Ectodermal cell (in vitro differentiated cells): Measurements from ENCODE around the gene FRMD1.

Experiments
- H3K27ac ChIP-seq: 2 replicates; pipeline ENCODE4 v1.7.0; 2013; ENCODE audit warnings: mild to moderate bottlenecking, low read depth, low read length; ENCODE audit not compliant: insufficient read depth, poor library complexity, severe bottlenecking
- H3K27me3 ChIP-seq: 2 replicates; pipeline ENCODE4 v1.7.0; 2013; ENCODE audit warnings: mild to moderate bottlenecking, low read length; ENCODE audit not compliant: insufficient read depth, control insufficient read depth, poor library complexity, severe bottlenecking
- H3K36me3 ChIP-seq: one replicate; pipeline ENCODE4 v1.7.0; 2013; ENCODE audit warnings: low read length; ENCODE audit not compliant: control insufficient read depth, insufficient read depth
- H3K4me1 ChIP-seq: one replicate; pipeline ENCODE4 v1.7.0; 2013; ENCODE audit warnings: low read length; ENCODE audit not compliant: control insufficient read depth, insufficient read depth
- H3K4me3 ChIP-seq: 2 replicates; pipeline ENCODE4 v1.7.0; 2013; ENCODE audit warnings: low read depth, low read length, control low read depth; ENCODE audit not compliant: insufficient read depth
- H3K9me3 ChIP-seq: 2 replicates; pipeline ENCODE4 v1.7.0; 2013; ENCODE audit warnings: mild to moderate bottlenecking, low read length, moderate library complexity; ENCODE audit not compliant: control insufficient read depth
- WGBS, 2 experiments: methylation state at CpG; one replicate each; pipeline ENCODE4 v1.1.7; 2013; ENCODE audit warnings: missing lambda C conversion rate in 2 of 2; 5-methylcytosine and 5-hydroxymethylcytosine counted together

FRMD1 gene

GRCh38 chr6:168016176-168016620, 62.8 kb downstream of the FRMD1 start:
- Histone ChIP-seq H3K4me1 (no peaks in the 10 kb centered on the region), H3K9me3 (no peaks in the 10 kb centered on the region)
- WGBS, 2 experiments, result 92 to 93% methylated on average over 18 of the region's 18 CpGs

DNA sequence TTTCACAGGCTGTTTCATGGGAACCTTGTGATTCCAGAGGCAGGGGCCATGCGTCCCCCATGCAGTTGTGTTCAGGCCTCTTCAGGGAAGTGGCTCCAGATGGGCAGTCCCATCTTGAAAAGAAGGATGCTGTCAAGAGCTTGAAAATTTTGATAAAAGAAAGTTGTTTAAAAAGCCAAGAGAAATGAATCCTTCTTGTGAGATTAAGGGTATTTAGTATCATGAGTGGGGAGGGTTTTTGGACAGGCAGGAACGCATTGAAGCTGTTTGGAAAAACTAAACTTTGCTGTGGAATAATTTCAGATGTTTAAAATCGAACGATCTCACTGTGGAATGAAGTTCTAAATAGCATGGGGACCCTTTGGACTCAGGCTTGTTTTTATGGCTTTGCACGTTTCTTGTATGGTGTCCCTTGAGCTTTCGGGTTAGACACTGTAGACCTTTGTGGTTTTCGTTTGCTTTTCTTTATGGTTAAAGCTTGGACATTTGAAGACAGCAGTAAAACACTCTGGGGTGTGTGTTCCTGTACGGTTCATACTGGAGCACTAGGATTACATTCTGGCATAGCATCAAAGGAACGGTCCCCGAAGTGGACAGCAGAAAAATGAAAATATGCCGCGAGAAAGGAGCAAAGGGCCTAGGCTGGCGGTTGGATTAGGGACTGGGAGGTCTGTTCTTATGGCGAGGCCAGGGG, 63.4 kb downstream of the FRMD1 start:
- no peak overlapping the region for H3K27ac ChIP-seq
- no peaks in the 10 kb centered on the region for H3K4me1 ChIP-seq
- H3K27me3 ChIP-seq, result no peaks in the 10 kb centered on the region
- H3K36me3 ChIP-seq, result peaks cover 3% of the 10 kb centered on the region
- WGBS, 2 experiments, result 91 to 93% methylated on average over 14 of the region's 14 CpGs
- H3K4me3 ChIP-seq, result no peak overlapping the region
- H3K9me3 ChIP-seq, result no peaks in the 10 kb centered on the region

More at GRCh38 chr6:168016176-168016620, 62.8 kb downstream of the FRMD1 start:
- no peak overlapping the region for H3K4me3 ChIP-seq
- peaks cover 3% of the 10 kb centered on the region for H3K36me3 ChIP-seq
- no peaks in the 10 kb centered on the region for H3K27me3 ChIP-seq
- no peak overlapping the region for H3K27ac ChIP-seq

- 88 to 94% methylated on average over 4 of the region's 4 CpGs for WGBS, 2 experiments
Measured at GRCh38 chr6:168015009-168015408, 64.0 kb downstream of the FRMD1 start.

DNA sequence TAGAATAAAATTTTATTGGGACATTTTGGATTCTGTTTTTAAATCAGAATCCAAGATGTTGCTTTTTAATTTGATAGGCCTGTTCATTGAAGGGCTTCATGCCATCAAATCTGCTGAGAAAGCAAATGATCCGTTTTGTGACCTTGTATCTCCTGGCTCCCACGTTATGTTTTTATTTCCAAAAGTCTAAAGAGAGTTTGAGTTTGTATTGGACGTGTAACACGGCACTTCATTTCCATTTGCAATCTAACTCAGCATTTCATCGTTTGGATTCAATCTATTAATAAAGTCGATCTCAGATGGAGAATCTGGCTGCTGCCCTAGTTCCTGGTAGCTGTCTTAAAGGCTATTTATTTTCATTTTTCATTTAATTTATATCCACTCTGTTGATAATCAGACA, 64.6 kb downstream of the FRMD1 start:
- Histone ChIP-seq H3K4me1 (no peaks in the 10 kb centered on the region), H3K27ac (no peak overlapping the region), H3K36me3 (peaks cover 3% of the 10 kb centered on the region), H3K9me3 (no peaks in the 10 kb centered on the region), H3K27me3 (no peaks in the 10 kb centered on the region), H3K4me3 (no peak overlapping the region)
- WGBS, 2 experiments, result 86 to 93% methylated on average over 6 of the region's 6 CpGs

More at GRCh38 chr6:168015009-168015408, 64.0 kb downstream of the FRMD1 start:
- no peaks in the 10 kb centered on the region for H3K9me3 ChIP-seq
- H3K27ac ChIP-seq, result no peak overlapping the region
- no peaks in the 10 kb centered on the region for H3K27me3 ChIP-seq
- no peaks in the 10 kb centered on the region for H3K4me1 ChIP-seq
- H3K4me3 ChIP-seq, result no peak overlapping the region
- H3K36me3 ChIP-seq, result peaks cover 3% of the 10 kb centered on the region

DNA sequence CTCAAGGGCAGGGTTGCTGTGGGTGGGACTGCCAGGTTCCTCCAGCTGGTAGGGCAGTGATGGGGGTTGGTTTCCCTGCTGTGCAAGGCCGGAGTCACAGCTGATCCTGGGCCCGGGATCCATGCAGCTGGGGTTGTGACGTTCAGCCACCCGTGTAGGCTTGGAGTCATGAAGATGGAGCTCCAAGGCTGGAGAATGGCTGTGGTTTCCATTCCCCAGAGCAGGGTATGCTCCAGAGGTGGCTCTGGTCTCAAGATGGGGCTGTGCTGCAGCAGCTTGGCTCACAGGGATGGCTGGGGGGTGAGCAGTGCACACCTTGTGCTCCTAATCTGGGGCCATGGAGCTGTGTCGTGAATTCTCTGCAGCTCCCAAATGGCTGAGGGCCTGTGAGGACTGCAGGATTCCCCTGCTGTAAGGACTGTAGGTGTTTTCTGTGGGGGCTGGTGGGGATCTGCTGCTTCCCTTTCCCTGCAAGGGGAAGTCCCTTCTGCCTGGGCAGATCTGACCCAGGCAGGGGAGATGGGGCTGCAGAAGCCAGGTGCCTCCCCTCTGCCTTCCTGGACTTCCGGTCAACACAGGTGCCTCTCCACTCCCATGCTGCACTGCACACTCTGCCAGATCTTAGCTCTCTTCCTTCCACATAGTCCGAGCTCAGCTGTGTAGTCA, 65.6 kb downstream of the FRMD1 start:
- peaks cover 3% of the 10 kb centered on the region for H3K36me3 ChIP-seq
- no peak overlapping the region for H3K27ac ChIP-seq
- no peaks in the 10 kb centered on the region for H3K9me3 ChIP-seq
- H3K4me3 ChIP-seq, result no peak overlapping the region
- H3K4me1 ChIP-seq, result no peaks in the 10 kb centered on the region
- no peaks in the 10 kb centered on the region for H3K27me3 ChIP-seq
- WGBS, 2 experiments, result 86 to 89% methylated on average over 7 of the region's 7 CpGs

GRCh38 chr6:168012431-168013249, 66.4 kb downstream of the FRMD1 start:
- no peaks in the 10 kb centered on the region for H3K4me1 ChIP-seq
- H3K4me3 ChIP-seq, result no peak overlapping the region
- H3K9me3 ChIP-seq, result no peaks in the 10 kb centered on the region
- no peaks in the 10 kb centered on the region for H3K27me3 ChIP-seq
- H3K27ac ChIP-seq, result no peak overlapping the region
- 81 to 82% methylated on average over 13 of the region's 13 CpGs for WGBS, 2 experiments
- peaks cover 3% of the 10 kb centered on the region for H3K36me3 ChIP-seq

DNA sequence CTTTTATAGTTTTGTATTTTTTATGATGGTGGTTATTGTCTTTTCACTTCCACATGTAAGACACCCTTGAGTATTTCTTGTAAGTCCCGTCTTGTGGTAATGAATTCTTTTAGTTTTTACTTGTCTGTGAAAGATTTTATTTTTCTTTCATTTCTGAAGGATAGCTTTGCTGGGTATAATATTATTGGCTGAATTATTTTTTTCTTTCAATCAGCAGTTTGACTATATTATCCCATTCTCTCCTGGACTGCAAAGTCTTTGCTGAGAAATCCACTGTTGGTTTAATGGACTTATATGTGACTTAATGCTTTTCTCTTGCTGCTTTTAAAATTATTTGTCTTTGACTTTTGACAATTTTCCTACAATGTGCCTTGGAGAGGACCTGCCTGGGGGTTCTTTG, 67.7 kb downstream of the FRMD1 start:
- Histone ChIP-seq H3K27me3 (no peaks in the 10 kb centered on the region), H3K4me1 (no peaks in the 10 kb centered on the region), H3K9me3 (no peaks in the 10 kb centered on the region), H3K4me3 (no peak overlapping the region), H3K36me3 (peaks cover 3% of the 10 kb centered on the region), H3K27ac (no peak overlapping the region)
- WGBS, 2 experiments, result 100% methylated on average over 1 of the region's 1 CpG; no CpG with 5 or more reads in 1 of the 2 experiments

GRCh38 chr6:168009331-168009730, 69.7 kb downstream of the FRMD1 start:
- Histone ChIP-seq H3K4me3 (no peak overlapping the region), H3K9me3 (no peaks in the 10 kb centered on the region), H3K27me3 (no peaks in the 10 kb centered on the region), H3K27ac (no peak overlapping the region), H3K36me3 (no peaks in the 10 kb centered on the region), H3K4me1 (no peaks in the 10 kb centered on the region)
- 93 to 94% methylated on average over 3 of the region's 3 CpGs for WGBS, 2 experiments

- Histone ChIP-seq H3K36me3 (no peaks in the 10 kb centered on the region), H3K4me1 (no peaks in the 10 kb centered on the region), H3K27me3 (no peaks in the 10 kb centered on the region), H3K9me3 (no peaks in the 10 kb centered on the region), H3K27ac (no peak overlapping the region), H3K4me3 (no peak overlapping the region)
- WGBS, 2 experiments, result 79 to 86% methylated on average over 3 of the region's 3 CpGs
Measured at GRCh38 chr6:168007592-168008338, 71.2 kb downstream of the FRMD1 start.
